GM21576 (cell line): ENCODE measurements around the gene ELP6.
"Not testable (repeated sequence)": the region's sequence is repeated elsewhere in the genome, so short reads cannot be mapped to it uniquely, and the experiment has no call there.

Experiments
- ATAC-seq: cut with Tn5 transposase; IDR thresholded peaks from one replicate; pipeline ENCODE4 v1.9.1; 2021; ENCODE audit warnings: mild to moderate bottlenecking, moderate library complexity; ENCODE audit not compliant: unreplicated experiment

ELP6 gene

DNA sequence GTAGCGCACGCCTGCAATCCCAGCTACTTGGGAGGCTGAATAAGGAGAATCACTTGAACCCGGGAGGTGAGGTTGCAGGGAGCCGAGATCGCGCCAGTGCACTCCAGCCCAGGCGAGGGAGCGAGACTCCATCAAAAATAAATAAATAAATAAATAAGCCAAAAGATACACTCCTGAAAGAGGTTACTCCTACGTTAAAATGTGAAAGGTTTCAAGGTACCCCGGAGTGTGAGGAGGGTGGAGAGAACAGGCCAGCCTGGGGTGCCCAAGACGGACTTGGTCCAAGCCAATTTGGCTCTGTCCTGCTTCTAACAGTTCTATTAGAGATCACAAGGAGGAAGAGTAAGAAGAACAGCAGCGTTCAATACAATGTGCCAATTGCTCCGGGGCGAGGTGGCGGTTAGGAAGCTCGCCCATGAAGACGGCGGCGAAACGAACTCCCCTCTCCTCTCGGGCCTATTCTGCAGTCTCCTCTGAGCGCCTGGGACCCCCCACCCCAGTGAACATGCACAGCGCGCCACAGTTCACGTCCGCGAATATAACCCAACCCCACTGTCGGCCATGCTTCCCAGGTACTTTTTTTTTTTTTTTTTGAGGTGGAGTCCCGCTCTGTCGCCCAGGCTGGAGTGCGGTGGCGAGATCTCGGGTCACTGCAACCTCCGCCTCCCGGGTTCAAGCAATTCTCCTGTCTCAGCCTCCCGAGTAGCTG lies 942 bp downstream of the ELP6 start:
- ATAC-seq: no peak

GRCh38 chr3:47505267-47505666 lies 8.2 kb downstream of the ELP6 start:
- ATAC-seq: not testable (repeated sequence)

DNA sequence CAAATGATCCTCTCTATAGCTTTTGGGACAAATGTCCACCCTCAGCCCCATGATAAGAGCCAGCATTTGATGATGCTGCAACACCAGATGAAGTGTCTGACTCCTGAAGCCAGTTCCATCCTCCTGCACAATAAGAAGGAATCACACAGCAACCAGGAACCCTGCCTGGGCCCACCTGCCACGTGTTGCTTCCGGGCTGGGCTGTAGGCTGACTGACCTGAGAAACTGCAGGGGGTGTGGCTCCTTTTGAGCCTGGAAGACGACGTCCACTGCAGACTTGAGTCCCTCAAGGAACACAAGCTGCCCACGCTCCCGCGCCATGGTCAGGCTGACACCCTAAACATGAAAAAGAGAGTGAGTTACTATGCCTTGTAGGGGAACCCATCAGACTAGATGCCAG lies 9.4 kb downstream of the ELP6 start:
- no peak for ATAC-seq

DNA sequence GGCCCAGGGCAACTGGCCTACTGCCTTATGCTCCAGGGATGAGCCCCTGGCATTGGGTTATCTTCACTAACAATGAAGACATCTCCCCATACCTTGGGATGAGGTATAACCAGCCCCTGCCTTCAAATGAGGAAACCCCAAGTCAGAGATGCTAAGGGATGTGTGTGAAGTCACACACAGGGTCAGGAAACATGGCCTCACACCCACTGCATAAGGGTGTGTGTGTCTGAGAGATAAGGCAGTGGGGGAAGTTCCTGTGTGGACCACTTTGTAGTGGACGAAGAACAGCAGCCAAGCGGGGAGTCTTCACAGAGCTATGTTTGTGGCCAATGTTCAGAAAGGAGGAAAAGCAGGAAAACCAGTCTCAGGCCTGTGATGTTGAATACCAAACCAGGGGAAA lies 10.5 kb downstream of the ELP6 start:
- no peak for ATAC-seq

- ATAC-seq: no peak
These were observed 16.6 kb downstream of the ELP6 start for GRCh38 chr3:47496892-47497291.

GRCh38 chr3:47495886-47496285 lies 17.6 kb downstream of the ELP6 start:
- no peak for ATAC-seq

DNA sequence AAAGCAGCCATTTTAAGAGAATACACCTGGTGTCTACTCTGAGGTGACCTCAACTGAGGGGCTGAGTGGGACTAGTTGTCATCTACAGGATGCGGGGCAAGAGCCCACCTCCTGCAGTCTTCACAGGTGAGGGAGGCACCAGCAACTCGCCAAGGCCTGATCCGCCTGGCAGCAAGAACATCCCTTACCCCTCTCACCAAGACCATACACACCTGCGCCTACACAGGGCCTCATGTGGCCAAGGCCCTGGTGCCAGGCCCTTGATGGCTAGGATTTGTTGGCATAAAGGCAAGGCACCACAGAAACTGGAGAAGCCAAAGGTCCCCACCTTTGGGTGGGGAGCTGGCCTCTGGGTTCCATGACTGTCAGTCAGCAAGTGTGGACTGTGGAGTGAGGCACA lies 18.4 kb downstream of the ELP6 start:
- no peak for ATAC-seq

DNA sequence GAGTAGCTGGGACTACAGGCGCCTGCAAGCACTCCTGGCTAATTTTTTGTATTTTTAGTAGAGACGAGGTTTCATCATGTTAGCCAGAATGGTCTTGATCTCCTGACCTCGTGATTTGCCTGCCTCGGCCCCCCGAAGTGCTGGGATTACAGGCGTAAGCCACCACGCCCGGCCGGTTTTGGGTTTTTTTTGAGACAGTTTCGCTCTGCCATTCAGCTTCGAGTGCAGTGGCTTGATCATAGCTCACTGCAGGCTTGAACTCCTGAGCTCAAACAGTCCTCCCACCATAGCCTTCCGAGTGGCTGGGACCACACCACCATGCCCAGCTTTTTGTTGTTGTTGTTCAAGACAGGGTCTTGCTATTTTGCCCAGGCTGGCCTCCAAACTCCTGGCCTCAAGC lies 21.7 kb downstream of the ELP6 start:
- no peak for ATAC-seq

- no peak for ATAC-seq
These were observed 22.3 kb downstream of the ELP6 start for GRCh38 chr3:47491186-47491585.

GRCh38 chr3:47487265-47487664 lies 26.2 kb downstream of the ELP6 start:
- ATAC-seq: no peak

DNA sequence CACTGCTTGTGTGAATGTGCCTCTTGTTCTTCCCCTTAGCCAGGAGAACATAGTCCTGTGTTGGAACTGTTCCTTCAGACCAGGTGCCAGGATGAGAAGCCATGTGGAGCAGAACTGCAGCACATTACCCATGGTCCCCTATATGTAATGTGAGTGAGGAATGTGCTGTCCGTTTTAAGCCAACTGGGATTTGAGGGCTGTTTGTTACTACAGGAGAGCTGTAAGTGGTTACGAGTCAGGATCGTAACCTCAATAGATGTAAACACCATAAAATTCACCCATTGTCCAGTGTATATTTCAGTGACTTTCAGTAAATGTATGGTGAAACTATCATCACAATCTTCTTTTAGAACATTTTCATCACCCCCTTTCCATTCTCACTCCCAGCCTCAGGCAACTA lies 27.7 kb downstream of the ELP6 start:
- no peak for ATAC-seq

DNA sequence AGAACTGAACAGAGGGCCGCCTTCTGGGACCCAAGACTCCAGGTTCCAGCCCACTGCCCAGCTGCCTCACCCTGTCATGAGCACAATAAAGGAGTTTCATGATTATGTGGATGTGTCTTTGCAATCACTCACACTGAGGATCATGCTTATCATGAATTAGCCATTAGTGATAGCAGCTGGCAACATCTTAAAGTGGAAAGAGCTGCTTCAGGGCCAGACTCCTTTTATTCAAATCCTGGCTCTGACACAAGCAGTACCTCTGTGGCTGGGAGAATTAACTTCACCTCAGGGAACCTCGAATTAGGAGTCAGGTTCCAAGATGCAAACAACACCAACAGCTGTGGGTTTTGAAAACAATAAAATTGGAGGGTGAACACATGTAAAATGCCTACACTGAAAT lies 31.1 kb downstream of the ELP6 start:
- no peak for ATAC-seq

- not testable (repeated sequence) for ATAC-seq
These were observed 31.7 kb downstream of the ELP6 start for GRCh38 chr3:47481763-47482162.

DNA sequence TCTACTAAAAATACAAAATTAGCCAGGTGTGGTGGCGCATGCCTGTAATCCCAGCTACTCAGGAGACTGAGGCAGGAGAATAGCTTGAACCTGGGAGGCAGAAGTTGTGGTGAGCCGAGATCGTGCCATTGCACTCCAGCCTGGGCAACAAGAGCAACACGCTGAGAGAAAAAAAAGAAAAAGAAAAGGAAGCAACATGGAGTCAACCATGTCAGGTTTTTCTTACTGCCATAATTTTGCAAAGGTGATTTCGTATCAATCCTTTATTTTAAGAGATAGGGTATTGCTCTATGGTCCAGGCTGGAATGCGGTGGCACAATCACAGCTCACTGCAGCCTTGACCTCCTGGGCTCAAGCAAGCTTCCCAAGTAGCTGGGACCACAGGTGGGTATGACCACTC lies 33.2 kb downstream of the ELP6 start:
- not testable (repeated sequence) for ATAC-seq

DNA sequence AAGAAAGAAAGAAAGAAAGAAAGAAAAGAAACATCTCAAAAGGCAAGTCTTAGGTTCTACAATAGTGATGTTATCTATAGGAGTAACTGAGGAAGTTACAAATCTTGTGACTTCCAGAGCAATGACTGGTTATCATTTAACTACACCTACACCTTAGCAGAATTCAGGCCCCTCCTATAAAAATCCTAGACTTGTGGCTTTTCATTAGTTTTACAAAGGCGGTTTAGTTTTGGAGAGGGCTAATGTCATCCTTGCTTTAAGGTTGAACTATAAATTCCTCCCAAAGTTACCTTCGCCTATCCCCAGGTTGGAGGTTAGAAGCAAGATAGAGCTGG lies 33.7 kb downstream of the ELP6 start:
- no peak for ATAC-seq

- no peak for ATAC-seq
These were observed 35.5 kb downstream of the ELP6 start for GRCh38 chr3:47478022-47478421.

DNA sequence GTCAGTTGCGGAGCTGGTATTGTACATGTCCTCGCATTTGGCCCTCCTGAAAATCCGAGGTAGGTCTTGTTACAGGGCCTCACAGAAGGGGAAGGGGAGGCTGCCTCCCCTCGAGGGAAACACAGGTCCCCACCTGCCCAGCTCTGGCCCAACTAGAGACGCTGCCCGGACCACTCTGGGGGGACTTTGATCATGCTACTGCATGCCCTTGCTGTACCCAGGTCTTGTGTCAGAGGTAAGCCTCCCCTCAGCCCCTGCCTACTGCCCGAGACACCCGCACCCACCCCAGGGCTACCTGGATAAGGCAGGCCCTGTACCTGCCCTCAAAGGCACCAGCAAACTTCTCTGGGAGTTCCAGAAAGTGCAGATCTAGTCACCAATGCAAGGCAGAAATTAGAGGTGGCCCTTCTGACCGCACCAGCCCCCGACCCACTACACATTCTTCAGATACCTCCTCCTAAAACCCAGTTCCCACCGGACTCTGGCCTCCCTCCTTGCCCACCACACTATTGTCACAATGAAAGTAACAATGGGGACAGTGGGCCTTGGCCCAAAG lies 36.8 kb downstream of the ELP6 start:
- no peak for ATAC-seq

- ATAC-seq: no peak
These were observed 37.2 kb downstream of the ELP6 start for GRCh38 chr3:47476330-47476626.

DNA sequence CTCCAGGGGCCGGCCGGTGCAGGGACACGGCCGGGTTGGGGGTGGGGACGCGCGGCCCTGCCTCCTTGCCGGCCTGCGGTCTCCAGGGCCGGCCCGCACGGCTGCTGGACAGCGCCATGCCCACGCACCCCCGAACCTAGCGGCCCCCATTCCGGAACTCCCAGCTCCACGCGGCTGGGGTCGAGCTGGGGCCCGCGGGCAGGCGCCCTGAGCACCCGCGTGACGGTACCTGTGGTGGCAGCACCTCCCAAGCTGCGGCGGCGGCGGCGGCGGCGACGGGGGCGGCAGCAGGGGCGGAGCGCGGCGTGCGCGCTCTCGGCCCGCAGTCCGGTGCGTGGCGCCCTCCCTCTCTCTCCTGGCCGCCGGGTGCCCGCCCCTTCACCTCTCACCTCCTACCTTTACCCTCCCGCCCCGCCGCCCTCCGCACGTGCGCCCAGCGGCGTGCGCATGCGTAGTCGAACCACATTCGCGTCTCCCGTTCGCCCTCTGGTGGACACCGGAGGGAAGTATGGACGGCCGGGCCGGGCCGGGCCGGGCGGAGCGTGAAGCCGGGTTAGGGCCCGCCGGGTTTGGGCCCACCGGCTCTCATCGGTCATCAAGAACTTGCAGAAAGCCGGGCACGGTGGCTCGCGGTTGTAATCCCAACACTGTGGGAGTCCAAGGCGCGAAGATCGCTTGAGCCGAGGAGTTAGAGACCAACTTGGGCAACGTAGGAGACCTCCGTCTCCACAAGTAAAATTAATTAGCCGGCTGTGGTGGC lies 37.8 kb downstream of the ELP6 start, which contains the start of gene SCAP:
Gene SCAP, minus strand, starts transcription at position 372 of the 760 bp plus-strand sequence. CDS start 32,948 bp downstream, outside the sequence.
- ATAC-seq: peak; percentile 91

DNA sequence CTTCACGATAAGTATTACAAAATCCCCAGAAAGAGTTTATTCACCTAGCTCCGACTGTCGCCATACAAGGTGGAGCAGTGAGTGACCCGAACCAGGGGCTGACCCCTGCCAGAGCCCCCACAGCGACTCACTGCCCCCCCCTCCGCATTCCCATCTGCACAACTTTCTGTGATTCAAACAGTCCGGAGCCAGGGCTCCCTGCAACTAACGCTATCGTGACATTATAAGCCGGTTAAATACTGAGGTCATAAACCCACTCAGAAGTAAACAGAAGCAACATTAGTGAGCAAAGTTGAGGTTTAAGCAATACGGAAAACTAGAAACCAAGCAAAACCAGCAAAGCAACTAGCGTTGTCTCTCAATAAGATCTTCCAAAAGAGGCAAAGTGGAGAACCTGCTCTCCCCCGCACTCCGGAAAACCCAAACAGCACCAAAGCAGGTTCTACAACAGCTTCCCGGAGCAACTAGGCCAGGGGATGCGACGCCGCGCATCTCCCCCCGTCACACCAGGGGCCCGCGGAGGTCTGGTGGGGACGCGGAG lies 38.4 kb downstream of the ELP6 start:
- ATAC-seq: no peak

GRCh38 chr3:47473391-47473790 lies 40.1 kb downstream of the ELP6 start:
- no peak for ATAC-seq

DNA sequence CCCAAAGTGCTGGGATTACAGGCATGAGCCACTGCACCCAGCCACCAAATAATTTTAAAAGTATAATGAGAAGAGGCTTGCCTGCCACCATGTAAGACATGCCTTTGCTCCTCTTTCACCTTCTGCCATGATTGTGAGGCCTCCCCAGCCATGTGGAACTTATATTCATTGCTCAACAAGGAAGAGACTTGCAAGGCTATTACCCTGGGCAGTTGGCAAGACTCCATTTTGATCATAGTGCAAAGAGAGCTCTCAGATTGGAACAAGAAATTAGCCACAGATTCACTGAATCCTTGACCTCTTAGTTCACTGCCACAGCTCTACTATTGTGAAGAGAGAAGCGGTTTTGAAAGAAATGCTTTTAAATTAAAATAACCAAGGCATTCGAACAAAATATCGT lies 43.9 kb downstream of the ELP6 start:
- ATAC-seq: no peak
